HuH-7.5 (cell line): Measurements from ENCODE around the gene CENPE.
A peak's percentile ranks its signal among the peaks of the same experiment; 100 is the strongest.

Experiments used
- DNase-seq: peaks from one replicate; pipeline ENCODE4 v3.0.0; 2011; ENCODE audit warnings: low spot score

CENPE gene

GRCh38 chr4:103136671-103137445 lies 61.3 kb downstream of the CENPE start:
- DNase-seq, result no peak

GRCh38 chr4:103129174-103129573 lies 69.0 kb downstream of the CENPE start:
- DNase-seq, result no peak

- DNase-seq, result no peak
These were observed 72.0 kb downstream of the CENPE start for GRCh38 chr4:103126126-103126525.

GRCh38 chr4:103123114-103123513 lies 75.0 kb downstream of the CENPE start:
- DNase-seq, result no peak

GRCh38 chr4:103118166-103118565 lies 80.0 kb downstream of the CENPE start:
- DNase-seq, result no peak

GRCh38 chr4:103111598-103111997 lies 86.5 kb downstream of the CENPE start:
- no peak for DNase-seq

GRCh38 chr4:103108542-103108941 lies 89.6 kb downstream of the CENPE start:
- no peak for DNase-seq

GRCh38 chr4:103105558-103106356 lies 92.4 kb downstream of the CENPE start:
- no peak for DNase-seq

- DNase-seq, result no peak
These were observed 93.3 kb downstream of the CENPE start for GRCh38 chr4:103104886-103105285.

GRCh38 chr4:103100691-103101090 lies 97.5 kb downstream of the CENPE start:
- DNase-seq, result no peak

GRCh38 chr4:103099691-103100392 lies 98.3 kb downstream of the CENPE start, which contains the start of gene BDH2:
BDH2 (minus strand) TSS chr4:103099834; CDS start chr4:103096254, 3,580 bp downstream.
- peak; percentile 37 for DNase-seq

GRCh38 chr4:103098756-103099440 lies 99.2 kb downstream of the CENPE start:
- no peak for DNase-seq

- no peak for DNase-seq
These were observed 99.8 kb downstream of the CENPE start for GRCh38 chr4:103098341-103098740.

- DNase-seq, result no peak
These were observed 101.0 kb downstream of the CENPE start for GRCh38 chr4:103097112-103097511.

GRCh38 chr4:103095080-103095479 lies 103.1 kb downstream of the CENPE start:
- DNase-seq, result no peak

GRCh38 chr4:103092245-103092644 lies 105.9 kb downstream of the CENPE start:
- no peak for DNase-seq

GRCh38 chr4:103091601-103092223 lies 106.4 kb downstream of the CENPE start:
- no peak for DNase-seq

GRCh38 chr4:103089481-103089880 lies 108.7 kb downstream of the CENPE start:
- DNase-seq, result no peak

GRCh38 chr4:103086551-103086950 lies 111.6 kb downstream of the CENPE start:
- no peak for DNase-seq

GRCh38 chr4:103085555-103086196 lies 112.5 kb downstream of the CENPE start:
- DNase-seq, result no peak

GRCh38 chr4:103079621-103080020 lies 118.5 kb downstream of the CENPE start:
- no peak for DNase-seq
